ENCODE measurements around the gene ZNF683. TPM values are rescaled to one million over a fixed set of nuclear protein-coding genes. Genes with fewer than 3 reads are reported as not detected.
"Not testable (repeated sequence)": the region's sequence is repeated elsewhere in the genome, so short reads cannot be mapped to it uniquely, and the experiment has no call there.

The ZNF683 gene
- total RNA-seq, 3 donors from 2014 or later: 0.48 to 0.59 TPM; not detected in 1

GRCh38 chr1:26387447-26387846, 14.9 kb upstream of the ZNF683 start:
- Histone ChIP-seq H3K9me3 (no peaks in the 10 kb centered on the region), H3K4me3 (no peak overlapping the region), H3K4me1 (no peaks in the 10 kb centered on the region), H3K27me3 (no peaks in the 10 kb centered on the region), H3K27ac (no peak overlapping the region), H3K36me3 (no peaks in the 10 kb centered on the region)
- DNase-seq (ENCODE audit: low spot score in 2 of 2): no peak
- TF ChIP-seq CTCF (IDR thresholded peaks at IDR 0.05): no peak
- no peak for TF ChIP-seq POLR2A (IDR thresholded peaks at IDR 0.05)
- intact Hi-C loops (cut with DNase I; ENCODE audit: low total_unique reads): no loop called here

DNA sequence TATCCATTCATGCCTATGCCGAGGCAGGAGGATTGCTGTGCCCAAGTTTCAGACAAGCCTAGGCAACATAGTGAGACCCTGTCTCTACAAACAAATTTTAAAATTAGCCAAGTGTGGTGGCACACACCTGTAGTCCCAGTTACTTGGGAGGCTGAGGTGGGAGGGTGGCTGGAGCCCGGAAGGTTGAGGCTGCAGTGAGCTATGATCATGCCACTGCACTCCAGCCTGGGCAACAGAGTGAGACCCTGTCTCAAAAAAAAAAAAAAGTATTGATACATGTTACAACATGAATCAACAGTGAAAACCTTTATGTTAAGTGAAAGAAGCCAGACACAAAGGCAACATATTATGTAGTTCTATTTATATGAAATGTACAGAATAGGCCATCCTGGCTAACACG, 12.5 kb upstream of the ZNF683 start:
- H3K27me3 ChIP-seq; H3K4me3 ChIP-seq; H3K9me3 ChIP-seq; H3K4me1 ChIP-seq; H3K27ac ChIP-seq; intact Hi-C loops (cut with DNase I; ENCODE audit: low total_unique reads); H3K36me3 ChIP-seq; DNase-seq (ENCODE audit: low spot score in 2 of 2): not testable (repeated sequence)

DNA sequence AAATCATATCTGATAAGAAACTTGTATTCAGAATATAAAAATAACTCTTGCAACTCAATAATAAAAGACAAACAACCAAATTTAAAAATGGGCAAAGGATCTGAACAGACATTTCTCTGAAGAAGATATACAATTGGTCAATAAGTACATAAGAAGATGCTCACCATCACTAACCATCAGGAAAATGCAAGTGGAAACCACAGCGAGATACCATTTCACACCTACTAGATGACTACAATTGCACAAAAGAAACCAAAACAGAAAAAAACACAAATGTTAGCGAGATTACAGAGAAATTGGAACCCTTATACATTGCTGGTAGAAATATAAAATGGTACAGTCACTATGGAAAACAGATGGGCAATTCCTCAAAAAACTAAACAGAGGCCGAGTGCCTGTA, 11.5 kb upstream of the ZNF683 start:
- H3K9me3 ChIP-seq: no peaks in the 10 kb centered on the region
- DNase-seq (ENCODE audit: low spot score in 2 of 2): no peak
- TF ChIP-seq POLR2A (IDR thresholded peaks at IDR 0.05) (no peak), CTCF (IDR thresholded peaks at IDR 0.05) (no peak), POLR2AphosphoS5 (IDR thresholded peaks at IDR 0.05) (no peak)
- no peak overlapping the region for H3K27ac ChIP-seq
- H3K4me1 ChIP-seq: no peaks in the 10 kb centered on the region
- H3K4me3 ChIP-seq: no peak overlapping the region
- intact Hi-C loops (cut with DNase I; ENCODE audit: low total_unique reads): no loop called here
- no peaks in the 10 kb centered on the region for H3K27me3 ChIP-seq
- H3K36me3 ChIP-seq: no peaks in the 10 kb centered on the region

GRCh38 chr1:26378879-26379251, 6.3 kb upstream of the ZNF683 start:
- Histone ChIP-seq H3K27ac (no peak overlapping the region), H3K36me3 (no peaks in the 10 kb centered on the region), H3K27me3 (no peaks in the 10 kb centered on the region), H3K4me1 (no peaks in the 10 kb centered on the region), H3K4me3 (no peak overlapping the region), H3K9me3 (no peaks in the 10 kb centered on the region)
- intact Hi-C loops (cut with DNase I; ENCODE audit: low total_unique reads): no loop called here
- no peak for DNase-seq (ENCODE audit: low spot score in 2 of 2)
- TF ChIP-seq CTCF (IDR thresholded peaks at IDR 0.05) (no peak), POLR2A (IDR thresholded peaks at IDR 0.05) (no peak), POLR2AphosphoS5 (IDR thresholded peaks at IDR 0.05) (no peak)

DNA sequence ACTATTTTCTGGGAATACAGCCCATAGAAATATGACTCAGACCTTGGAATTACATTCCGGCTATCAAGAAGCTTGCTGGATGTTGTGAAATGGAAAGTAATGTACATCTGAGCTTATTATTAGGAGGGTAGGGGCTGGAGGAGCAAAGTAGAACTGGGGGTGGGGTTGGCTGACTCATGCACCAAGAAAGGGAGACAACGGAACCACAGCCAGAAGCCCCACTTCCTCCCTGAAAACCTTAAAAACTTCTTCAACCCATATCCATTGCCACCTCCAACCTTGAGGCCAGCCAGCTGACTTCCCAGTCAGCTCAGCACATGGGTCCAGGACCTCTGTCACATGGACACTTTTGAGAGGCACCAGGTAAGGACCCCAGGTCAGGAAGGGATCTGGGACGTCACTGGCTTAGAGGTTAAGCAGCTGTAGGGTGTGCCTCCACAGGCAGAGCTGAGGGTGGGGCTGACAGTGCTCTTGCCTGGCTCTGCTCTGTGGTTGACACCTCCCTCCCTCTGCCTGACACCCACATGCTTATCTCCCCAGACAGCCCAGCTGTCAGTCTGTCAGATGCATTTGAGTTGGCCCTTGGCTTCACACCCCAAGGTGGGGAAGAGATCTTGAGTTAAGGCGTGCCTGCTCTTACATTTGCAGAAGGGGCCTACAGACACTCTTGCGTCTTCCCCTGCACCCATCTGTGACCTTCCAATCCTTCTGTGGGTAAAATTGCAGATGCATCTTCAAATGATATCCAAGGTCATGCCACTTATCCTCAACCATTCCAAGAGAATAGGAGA, 5.7 kb upstream of the ZNF683 start:
- H3K4me3 ChIP-seq: no peak overlapping the region
- H3K4me1 ChIP-seq: no peaks in the 10 kb centered on the region
- intact Hi-C loops (cut with DNase I; ENCODE audit: low total_unique reads): no loop called here
- no peak for DNase-seq (ENCODE audit: low spot score in 2 of 2)
- H3K27ac ChIP-seq: no peak overlapping the region
- H3K27me3 ChIP-seq: no peaks in the 10 kb centered on the region
- H3K9me3 ChIP-seq: no peaks in the 10 kb centered on the region
- H3K36me3 ChIP-seq: no peaks in the 10 kb centered on the region
- no peak for TF ChIP-seq POLR2A (IDR thresholded peaks at IDR 0.05)
- no peak for TF ChIP-seq POLR2AphosphoS5 (IDR thresholded peaks at IDR 0.05)
- TF ChIP-seq CTCF (IDR thresholded peaks at IDR 0.05): no peak
